Activated CD8-positive, alpha-beta memory T cell treated with anti-CD3 and anti-CD28 coated beads, Interleukin-2, amount 50 U/mL, for 1 hour (primary cell): ENCODE results near the gene CBARP.

ENCODE experiments used
- DNase-seq: peaks from one replicate; pipeline ENCODE4 v3.0.0-alpha.2; 2020; ENCODE audit errors: extremely low read depth

The CBARP gene

DNA sequence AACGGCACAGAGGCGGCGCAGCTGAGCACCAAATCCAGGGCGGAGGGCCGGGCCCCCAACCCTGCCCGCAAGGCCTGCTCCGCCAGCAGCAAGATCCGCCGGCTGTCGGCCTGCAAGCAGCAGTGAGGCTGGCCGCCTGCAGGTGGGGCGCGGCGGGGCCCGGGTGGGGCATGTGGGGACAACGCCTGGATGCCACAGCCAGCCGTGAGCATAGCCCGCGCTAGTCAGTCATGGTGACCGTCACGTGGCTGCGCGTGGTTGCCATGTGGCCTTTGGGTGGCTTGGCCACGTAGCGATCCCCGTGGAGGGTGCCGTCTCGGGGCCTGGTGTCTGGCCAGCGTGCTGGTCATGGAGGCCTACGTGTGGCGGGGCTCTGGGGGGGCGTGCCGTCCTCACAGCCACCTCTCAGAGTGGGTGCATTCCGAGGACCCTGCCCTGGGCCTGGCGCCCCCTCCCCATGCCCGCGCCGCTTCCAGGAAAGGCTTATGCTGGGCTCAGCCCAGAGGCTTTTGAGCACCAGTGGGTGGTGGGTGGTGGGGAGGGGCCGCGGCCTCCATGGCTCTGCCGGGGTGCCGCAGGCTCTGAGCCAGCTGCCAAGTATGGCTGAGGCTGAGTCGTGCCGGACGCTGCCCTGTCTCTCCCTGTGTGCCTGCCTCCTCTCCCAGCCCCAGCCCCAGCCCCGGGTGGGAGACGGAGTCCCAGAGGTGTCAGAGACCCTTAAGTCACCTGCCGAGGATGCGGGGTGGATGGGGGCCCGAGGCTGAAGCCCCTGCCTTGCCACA is 11.1 kb downstream of the CBARP start:
- no peak for DNase-seq

DNA sequence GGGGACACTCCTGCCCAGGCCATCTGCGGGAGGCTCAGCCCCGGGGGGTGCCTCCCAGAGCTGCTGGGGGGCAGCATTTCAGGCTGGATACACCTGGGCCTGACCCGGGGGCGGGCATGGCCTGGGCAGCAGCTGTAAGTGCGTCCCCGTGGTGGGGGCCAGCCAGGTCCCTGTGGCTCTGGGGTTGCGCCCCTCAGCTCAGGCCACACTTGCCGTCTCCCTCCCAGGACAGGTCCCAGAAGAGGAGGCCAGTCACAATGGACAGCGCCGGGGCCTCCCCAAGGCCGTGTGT is 11.6 kb downstream of the CBARP start:
- no peak for DNase-seq

DNA sequence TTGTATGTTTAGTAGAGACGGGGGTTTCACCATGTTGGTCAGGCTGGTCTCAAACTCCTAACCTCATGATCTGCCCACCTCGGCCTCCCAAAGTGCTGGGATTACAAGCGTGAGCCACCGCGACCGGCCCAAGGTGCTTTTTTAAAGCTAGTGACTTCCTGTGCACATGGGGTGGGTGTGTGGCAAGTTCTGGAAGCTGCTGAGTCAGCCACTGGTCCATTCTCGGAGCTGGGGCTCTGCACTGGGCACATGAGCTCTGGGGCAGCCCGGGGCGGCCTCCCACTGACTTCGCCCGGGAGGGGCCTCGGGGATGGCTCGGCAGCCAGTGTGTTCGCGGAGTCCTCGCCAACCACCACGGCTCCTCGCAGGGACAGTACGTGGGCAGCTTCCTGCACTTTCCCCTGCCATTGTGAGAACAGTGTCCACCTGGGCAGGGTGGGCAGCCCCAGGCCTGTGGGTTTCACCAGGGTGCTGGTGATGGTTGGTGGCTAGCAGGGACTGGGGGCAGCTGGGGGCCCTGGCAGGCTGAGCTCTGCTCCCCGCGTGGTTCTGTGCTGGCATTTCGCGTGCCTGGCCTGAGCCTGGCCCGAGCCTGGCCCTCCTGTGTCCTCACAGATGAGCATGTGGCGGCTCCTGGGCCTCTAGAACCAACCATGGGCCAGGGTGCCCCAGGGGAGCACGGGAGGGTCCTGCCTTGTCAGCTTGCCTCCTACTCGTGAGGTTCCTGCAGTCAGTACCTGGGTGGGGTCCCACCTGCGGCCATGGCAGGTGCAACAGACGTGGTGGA is 12.2 kb downstream of the CBARP start:
- DNase-seq: no peak

DNA sequence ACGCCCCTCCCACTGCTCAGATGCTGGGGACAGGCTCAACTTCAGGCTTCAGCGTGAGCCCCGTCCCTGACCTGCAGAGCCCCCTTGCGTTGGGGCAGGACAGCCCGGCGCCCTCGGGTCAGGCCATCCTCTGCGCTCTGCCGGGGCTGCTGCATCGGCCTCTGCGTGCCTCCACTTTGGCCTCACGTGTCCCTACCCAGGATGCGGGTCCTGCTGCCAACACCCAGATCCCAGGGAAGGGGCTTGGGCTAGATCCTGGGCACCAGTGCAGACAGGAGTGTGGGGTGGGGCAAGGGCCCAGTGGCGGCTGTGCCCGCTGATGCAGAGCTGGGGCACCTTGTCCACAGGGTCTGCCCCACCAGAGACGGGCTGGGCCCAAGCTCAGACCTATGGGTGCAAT is 13.0 kb downstream of the CBARP start:
- no peak for DNase-seq

DNA sequence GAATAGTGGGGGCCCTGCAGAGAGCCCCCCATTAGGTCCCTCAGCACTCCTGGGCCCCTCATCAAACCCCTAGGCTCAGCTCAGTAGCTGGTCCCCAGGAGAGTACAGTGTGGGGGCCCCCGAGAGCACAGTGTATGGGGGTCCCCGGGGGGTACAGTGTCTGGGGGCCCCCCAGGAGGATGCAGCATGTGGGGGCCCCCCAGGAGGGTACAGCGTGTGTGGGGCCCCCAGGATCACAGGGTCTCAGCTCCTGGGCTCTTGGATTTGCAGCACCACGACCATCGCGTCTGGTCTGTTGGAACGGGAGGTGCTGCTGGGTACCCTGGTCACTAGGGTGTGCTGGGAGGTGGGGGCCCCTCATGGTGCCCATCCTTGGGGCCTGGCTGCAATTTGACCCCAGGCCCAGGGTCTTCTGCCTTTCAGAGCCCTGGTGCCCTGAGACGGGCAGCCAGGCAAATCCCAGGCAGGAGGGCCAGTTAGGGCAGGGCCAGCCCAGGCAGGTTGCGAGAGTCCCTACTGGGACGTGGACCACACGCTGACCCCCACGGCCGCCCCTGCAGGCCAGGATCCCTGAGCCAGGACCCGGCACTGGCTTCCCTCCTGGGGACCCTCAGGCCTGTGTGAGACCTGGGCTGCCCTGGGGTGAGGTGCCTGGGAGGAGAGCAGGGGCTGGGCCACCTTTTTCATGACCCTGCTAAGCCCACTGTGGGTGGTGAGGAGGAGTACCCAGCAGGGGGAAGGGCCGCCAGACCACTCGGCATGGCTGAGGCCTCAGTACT is 13.6 kb downstream of the CBARP start:
- no peak for DNase-seq

DNA sequence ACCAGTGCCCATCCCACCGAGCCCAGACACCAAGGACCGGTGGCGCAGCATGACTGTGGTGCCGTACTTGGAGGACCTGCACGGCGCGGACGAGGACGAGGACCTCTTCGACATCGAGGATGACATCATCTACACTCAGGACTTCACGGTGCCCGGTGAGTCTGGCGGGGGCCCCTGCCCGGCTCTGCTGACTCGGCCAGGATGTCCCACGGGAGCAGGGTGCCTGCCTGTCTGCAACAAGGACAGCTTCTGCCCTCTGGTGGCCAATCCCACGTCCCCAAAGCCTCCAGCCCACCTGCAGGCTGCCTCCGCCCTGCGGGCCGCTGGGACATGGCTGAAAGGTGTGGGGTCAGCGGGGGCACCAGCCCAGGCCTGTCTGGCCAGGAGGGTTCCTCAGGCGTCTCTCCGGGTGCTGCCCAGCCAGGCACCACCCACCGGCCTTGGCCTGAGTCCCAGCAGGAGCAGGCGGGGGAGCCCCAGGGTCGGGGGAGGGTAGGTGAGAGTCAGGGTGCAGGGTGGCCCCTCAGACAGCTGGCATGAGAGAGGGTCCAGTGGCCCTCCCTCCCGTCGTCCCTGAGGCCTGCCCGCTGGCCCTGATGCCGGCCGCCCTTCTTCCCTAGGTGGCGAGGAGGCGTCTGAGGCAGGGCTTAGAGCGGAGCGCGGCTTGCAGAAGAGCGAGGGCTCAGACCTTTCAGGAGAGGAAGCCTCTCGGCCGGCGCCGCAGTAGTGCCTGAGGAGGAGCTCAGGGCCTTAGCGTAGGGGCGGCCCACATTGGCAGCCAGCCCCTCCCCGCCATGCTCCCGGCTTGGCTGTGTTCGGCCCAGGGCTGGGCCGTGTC is 14.6 kb downstream of the CBARP start:
- no peak for DNase-seq

DNA sequence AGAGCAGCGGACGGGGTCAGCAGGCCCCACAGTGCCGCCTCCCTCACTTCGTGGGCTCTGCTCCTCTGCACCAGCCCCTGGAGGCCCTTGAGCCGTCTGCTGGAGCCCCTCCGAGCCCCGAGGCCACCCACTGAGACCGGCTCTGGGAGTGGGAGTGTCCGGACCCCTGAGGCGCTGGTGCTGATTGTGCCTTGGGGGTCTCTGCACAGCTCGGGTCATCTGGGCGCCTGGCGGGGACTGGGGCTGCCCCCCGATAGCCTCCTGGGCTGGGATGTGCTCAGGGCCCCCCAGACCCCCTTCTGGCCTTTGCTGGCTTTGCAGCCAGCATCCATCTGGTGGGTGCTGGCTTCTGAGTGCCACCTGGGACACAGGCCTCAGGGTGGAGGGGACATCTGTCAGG is 15.4 kb downstream of the CBARP start:
- no peak for DNase-seq

DNA sequence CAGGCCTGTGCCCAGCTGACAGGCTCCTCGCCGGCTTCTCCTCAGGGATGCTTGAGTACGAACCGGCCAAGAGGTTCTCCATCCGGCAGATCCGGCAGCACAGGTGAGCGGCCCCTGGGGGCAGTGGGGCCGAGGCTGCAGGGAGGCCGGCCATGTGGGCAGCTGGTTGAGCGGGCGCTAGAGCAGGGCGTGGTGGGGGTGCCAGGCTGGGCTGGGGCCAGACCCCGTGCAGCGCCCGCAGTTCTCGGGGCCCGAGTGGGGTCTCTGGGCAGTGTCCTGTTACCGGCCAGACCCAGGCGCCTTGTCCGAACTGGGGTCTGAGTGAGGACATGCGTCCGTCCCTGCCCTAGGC is 15.9 kb downstream of the CBARP start:
- DNase-seq: no peak

DNA sequence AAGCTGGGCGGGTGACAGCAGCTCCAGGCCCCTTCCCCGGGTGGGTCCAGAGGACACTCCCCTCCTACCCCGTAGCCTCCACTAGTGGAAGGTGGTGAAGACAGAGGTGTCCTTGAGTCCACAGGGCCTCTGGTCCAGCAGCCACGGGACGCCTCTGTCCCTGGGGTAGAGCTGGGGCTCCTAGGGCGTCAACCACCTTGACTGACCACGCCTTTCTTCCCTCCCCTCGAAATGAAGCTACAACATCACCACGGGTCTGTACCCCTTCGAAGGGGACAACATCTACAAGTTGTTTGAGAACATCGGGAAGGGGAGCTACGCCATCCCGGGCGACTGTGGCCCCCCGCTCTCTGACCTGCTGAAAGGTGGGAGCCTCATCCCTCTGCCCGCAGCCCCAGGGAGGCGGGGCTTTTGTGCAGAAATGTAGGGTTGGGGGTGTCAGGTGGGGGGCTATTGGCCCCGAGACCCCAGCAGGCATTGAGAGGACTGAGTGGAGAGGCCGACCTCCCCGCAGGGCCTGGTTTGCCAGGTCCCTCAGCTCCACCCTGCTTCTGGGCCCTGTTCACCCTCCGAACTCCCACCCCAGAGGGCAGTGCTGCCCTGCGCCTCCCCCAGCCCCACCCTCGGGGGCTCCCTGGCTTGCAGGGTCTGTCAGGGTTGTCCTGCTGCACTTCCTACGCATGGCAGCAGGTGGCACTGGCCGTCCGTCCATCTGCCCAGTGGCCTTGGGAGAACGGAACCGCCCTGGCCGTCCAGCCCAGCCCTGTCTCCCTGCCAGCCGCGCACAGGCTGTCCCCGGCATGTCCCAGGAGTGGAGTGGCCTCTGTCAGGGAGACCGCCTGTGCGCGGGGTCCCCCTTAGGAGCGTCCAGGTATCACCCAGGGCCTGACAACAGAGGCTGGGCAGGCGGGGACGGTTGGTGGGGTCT is 16.6 kb downstream of the CBARP start:
- no peak for DNase-seq

DNA sequence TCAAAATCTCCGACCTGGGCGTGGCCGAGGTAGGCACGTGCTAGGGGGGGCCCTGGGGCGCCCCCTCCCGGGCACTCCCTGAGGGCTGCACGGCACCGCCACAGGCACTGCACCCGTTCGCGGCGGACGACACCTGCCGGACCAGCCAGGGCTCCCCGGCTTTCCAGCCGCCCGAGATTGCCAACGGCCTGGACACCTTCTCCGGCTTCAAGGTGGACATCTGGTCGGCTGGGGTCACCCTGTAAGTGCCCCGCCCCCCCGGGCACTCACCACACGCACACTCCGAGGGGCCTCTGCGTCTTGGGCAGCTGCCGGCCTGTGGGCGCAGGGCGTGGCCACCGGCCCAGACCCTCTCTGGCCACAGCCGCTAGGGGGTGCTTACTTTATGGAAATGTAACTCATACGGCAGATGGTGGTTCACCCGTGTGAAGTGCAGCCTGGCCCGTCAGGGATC is 17.3 kb downstream of the CBARP start:
- no peak for DNase-seq

DNA sequence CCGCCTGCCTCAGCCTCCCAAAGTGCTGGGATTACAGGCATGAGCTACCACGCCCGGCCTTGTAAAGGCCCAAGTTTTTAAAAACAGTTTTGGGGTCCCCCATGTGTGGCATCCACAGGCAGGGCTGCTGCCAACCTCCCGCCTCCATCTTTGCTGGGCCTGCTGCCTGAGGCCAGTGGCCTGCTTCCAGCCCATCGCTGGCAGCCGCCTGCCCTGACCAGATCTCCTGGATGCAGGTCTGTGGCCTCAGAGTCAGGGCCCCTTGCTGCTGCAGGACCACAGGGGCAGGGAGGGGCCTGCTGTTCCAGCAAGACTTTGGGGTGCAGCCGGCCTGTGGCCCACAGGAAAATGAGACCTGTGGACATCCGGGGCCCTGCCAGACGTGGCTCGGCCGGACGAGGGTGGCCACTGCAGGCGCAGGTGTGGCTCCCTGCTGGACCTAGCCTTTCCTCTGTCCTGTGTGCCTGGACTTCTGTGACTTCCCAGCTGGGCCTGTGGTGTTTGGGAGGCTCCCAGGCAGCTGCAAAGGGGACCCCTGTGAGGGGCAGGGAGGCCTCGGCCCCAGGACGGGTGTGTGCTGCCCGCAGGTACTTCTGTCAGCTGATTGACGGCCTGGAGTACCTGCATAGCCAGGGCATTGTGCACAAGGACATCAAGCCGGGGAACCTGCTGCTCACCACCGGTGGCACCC is 17.9 kb downstream of the CBARP start:
- no peak for DNase-seq

DNA sequence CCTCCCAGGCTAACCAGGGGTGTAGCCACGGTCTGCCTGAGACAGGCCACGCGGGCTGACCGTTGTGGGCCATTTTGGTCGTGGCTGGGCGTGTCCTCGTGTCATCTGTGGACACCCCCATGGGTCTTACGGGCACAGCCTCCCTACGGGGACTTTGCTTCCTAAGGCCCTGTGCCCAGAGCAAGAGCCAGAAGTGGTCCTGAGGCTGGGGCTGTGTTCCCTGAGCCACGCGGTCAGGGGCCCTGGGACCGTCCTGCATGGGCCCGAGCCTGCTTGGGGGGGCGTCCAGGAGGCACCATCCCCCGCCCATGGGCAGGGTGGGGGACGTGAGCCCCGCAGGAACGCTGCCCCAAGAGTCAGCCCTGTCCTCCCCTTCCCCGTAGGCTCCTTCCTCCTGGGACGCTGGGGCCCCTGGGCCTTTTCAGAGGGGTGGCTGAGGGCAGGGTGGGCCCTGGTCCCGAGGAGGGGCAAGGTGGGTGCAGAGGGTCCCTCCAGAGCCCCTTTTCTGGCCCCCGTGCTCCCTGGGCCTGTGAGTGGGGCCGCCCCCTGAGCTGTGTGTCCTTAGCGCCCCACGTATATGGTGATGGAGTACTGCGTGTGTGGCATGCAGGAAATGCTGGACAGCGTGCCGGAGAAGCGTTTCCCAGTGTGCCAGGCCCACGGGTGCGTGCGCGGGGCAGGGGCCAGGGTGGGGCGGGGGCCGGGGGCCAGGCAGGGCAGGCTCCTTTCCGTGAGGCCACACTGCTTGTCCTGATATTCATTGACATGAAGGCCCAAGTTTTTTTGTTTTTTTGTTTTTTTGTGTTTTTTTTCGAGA is 18.8 kb downstream of the CBARP start:
- no peak for DNase-seq

DNA sequence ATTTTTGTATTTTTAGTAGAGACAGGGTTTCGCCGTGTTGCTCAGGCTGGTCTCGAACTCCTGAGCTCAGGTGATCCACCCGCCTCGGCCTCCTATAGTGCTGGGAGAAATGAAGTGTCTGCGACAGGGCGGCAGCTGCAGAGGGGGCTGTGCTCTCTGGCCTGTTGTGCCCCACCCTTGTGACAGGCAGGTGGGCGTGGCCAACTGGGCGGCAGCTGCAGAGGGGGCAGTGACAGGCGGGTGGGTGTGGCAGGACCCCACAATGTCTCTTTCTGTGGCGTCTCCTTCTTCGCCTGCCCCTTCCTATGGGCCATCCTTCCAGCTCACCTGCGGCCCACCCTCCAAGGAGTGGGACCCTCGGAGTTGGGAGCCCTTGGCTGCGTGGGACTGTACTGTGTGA is 20.4 kb downstream of the CBARP start:
- DNase-seq: no peak

DNA sequence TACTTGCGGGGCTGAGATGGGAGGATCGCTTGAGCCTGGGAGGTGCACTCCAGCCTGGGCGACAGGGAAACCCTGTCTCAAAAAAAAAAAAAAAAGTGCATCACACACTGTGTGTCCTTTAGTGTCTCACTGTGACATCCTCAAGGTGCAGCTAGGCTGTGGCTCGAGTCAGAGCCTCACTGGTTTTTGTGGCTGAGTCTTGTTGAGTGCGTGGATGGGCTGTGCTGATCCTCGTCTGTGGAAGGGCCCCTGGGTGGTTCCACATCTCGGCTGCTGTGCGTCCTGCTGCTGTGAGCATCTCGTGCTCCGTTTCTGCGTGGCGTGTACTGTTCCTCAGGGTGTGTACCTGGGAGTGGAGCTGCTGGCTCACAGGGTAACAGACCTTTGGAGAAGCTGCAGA is 21.0 kb downstream of the CBARP start:
- DNase-seq: no peak

DNA sequence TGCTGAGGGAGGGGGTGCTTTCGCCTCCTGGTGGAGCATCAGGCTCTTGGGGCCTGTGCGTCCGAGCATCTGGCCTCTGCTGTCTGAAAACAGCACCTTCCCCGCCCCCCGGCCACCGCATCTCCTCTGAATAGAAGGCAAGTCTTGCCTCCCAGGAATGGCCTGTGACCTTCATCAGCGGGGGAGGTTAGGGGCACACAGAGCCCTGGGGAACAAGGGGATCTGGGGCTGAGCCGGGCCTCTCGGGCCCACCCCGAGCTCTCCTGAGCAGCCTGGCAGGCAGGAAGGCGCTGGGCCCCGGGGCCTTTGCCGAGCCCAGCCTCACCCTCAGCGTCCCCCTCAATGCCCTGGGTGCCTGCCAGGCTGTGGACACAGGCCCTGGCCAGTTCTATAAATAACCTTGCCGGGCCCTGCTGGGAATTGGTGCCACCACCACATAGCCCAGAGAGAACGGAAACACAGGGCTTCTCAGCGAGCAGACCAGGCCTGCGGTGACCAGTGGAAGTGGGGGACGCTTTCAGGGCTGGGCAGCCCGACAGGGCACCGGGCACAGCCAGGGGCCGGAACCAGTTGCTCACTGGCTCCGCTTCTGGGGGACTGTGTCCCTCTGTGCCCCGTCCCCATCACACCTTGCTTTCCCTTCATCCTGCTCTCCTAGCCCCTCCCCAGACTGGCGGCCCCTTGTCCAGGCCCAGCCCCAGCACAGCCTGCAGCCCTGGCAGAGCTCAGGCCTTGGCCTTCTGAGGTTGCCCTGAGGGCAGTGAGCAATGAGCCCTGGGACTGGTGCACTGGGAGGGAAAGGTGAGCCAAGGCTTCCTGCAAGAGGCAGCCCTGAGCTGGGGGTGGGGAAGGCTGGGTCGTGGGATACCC is 22.7 kb downstream of the CBARP start:
- no peak for DNase-seq

DNA sequence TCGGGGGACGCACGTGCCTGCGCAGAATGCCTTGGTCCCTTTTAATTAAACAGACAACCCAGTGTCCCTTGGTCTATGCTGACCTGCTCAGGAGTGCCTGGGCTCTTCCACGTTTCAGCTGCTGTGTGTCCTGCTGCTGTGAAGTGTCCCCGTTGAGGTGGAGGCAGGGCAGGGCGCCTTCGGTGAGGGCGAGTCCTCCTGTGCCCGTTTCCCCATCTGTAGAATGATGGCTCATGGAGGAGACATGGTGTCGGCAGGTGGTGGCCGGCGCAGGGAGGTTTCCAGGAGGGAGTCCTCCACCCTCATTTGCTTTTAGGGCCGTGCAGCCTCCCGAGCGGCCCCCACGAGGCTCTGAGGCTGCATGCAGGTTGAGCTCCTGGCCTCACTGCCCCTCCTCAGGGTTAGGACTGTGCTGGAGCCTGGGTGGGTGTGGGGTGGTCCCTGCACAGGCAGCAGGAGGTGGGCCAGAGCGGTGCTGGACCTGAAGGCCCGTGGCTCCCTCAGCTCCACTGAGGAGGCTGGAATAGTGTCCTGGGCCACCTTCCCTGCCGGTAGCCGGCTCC is 23.4 kb downstream of the CBARP start:
- no peak for DNase-seq

DNA sequence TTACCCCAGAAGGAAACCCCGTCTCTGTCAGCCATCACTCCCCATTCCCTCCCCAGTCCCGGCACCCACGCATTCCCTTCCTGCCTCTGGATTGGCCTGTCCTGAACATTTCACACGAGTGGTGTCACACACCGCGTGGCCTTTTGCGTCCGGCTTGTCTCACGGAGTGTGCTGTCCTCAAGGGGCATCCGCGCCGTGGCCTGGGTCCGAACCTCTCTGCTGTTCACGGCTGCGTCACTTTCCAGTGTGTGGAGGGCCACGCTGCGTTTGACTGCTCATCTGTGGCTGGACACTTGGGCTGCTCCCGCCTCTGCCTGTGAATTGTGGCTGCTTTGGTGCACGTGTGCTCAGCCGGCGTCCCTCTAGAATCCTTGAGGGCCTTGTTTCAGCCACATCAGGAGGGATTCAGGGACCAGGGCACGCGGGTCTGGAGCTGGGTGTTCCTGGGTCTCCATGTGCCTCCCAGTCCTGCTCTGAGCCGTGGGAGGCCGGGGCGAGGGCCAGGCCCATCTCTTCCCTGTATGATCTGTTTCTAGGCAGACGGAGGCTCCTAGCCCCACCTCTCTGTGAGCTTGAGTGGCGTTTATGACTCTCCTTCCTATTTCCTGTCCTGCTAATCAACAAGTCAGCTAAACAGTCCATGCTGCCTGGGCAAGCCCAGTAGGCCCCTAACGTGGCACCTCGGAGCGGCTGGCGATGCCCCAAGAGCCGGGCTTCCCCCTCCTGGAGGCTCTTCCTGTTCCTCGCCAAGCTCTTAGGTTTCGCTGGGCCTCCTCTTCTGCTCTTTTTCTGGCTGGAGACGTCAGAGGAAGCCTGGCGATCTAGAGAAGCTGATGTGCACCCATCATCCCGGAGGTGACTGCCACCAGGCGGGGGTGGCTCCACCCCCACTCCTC is 24.2 kb downstream of the CBARP start:
- DNase-seq: no peak
